CD14-positive monocyte (primary cell): ENCODE data around the gene GARIN3. TPM values are rescaled to one million over a fixed set of nuclear protein-coding genes. Genes with fewer than 3 reads are reported as not detected.

Source experiments
- DNase-seq, 3 donors: peaks; one replicate each; pipeline ENCODE4 v3.0.0-alpha.2; 2011 to 2022
- H2AFZ ChIP-seq: 2 replicates; pipeline ENCODE4 v1.6.0; 2012; ENCODE audit warnings: mild to moderate bottlenecking, low read depth, low read length, inconsistent platforms; ENCODE audit not compliant: insufficient read depth, poor library complexity, severe bottlenecking
- H3K27ac ChIP-seq, 2 donors: 1 replicate in 1 of 2; 2 replicates in 1 of 2; pipeline ENCODE4 v1.5.1; 2012 to 2013; ENCODE audit warnings: low read length in 2 of 2, control low read depth in 1 of 2, inconsistent platforms in 1 of 2, low read depth in 1 of 2, mild to moderate bottlenecking in 1 of 2
- H3K27me3 ChIP-seq, 2 donors: one replicate each; pipeline versions ENCODE4 v1.6.0 to v1.6.1; 2011 to 2013; ENCODE audit warnings: low read length in 2 of 2; ENCODE audit not compliant: control insufficient read depth in 2 of 2, insufficient read depth in 2 of 2
- H3K36me3 ChIP-seq, 2 donors: replicated peaks in 1 of 2; 1 replicate in 1 of 2; 2 replicates in 1 of 2; pipeline versions ENCODE4 v1.5.1 to v1.6.1; 2012 to 2013; ENCODE audit warnings: low read length in 2 of 2, control low read depth in 1 of 2, inconsistent platforms in 1 of 2, mild to moderate bottlenecking in 1 of 2; ENCODE audit not compliant: insufficient read depth in 2 of 2, control insufficient read depth in 1 of 2
- H3K4me1 ChIP-seq, 2 donors: 1 replicate in 1 of 2; 2 replicates in 1 of 2; pipeline versions ENCODE4 v1.5.1 to v1.6.1; 2012 to 2013; ENCODE audit warnings: low read length in 2 of 2, control low read depth in 1 of 2, inconsistent platforms in 1 of 2, mild to moderate bottlenecking in 1 of 2, moderate library complexity in 1 of 2; ENCODE audit not compliant: insufficient read depth in 2 of 2, control insufficient read depth in 1 of 2
- H3K4me2 ChIP-seq: replicated peaks from 2 replicates; pipeline ENCODE3; 2012; ENCODE audit warnings: low read length, moderate library complexity, mild to moderate bottlenecking; ENCODE audit not compliant: poor library complexity, severe bottlenecking; ENCODE audit errors: extremely low read depth
- H3K4me3 ChIP-seq, 3 experiments: fragments of 200-600 bp in 1 of 3; sonication (generic) in 1 of 3; replicated peaks in 1 of 3; 1 replicate in 2 of 3; 2 replicates in 1 of 3; pipeline ENCODE4 v1.5.1; 2011 to 2013; ENCODE audit warnings: low read length in 3 of 3, mild to moderate bottlenecking in 3 of 3, control low read depth in 2 of 3, low read depth in 2 of 3, inconsistent platforms in 1 of 3, moderate library complexity in 1 of 3
- H3K79me2 ChIP-seq: 2 replicates; pipeline ENCODE4 v1.6.0; 2012; ENCODE audit warnings: mild to moderate bottlenecking, control low read depth, inconsistent platforms, low read length, moderate library complexity; ENCODE audit not compliant: insufficient read depth
- H3K9ac ChIP-seq: 2 replicates; pipeline ENCODE4 v1.6.0; 2017; ENCODE audit warnings: low read length, mild to moderate bottlenecking; ENCODE audit not compliant: insufficient read depth, poor library complexity, severe bottlenecking
- H3K9me3 ChIP-seq, 2 donors: replicated peaks in 1 of 2; 1 replicate in 1 of 2; 2 replicates in 1 of 2; pipeline versions ENCODE4 v1.5.1 to v1.6.1; 2012 to 2013; ENCODE audit warnings: low read length in 2 of 2, control low read depth in 1 of 2; ENCODE audit not compliant: control insufficient read depth in 1 of 2, insufficient read depth in 1 of 2
- H4K20me1 ChIP-seq: 2 replicates; pipeline ENCODE4 v1.6.0; 2012; ENCODE audit warnings: mild to moderate bottlenecking, low read length, control low read depth, moderate library complexity; ENCODE audit not compliant: insufficient read depth
- H3K27ac Mint-ChIP-seq, 7 donors: one replicate each; pipeline ENCODE4 v1.8.0; 2020; ENCODE audit warnings: mild to moderate bottlenecking in 7 of 7, mixed read lengths in 7 of 7, moderate library complexity in 6 of 7, inconsistent platforms in 2 of 7
- H3K27me3 Mint-ChIP-seq, 3 donors: one replicate each; pipeline ENCODE4 v1.8.0; 2021 to 2022; ENCODE audit warnings: low read depth in 3 of 3, mild to moderate bottlenecking in 3 of 3, mixed read lengths in 3 of 3, moderate library complexity in 3 of 3, inconsistent platforms in 1 of 3
- H3K36me3 Mint-ChIP-seq, 2 donors: one replicate each; pipeline ENCODE4 v1.8.0; 2020; ENCODE audit warnings: mixed read lengths in 2 of 2, inconsistent platforms in 1 of 2, mild to moderate bottlenecking in 1 of 2
- H3K4me1 Mint-ChIP-seq: one replicate; pipeline ENCODE4 v1.8.0; 2020; ENCODE audit warnings: mild to moderate bottlenecking, mixed read lengths
- H3K4me3 Mint-ChIP-seq, 2 donors: one replicate each; pipeline ENCODE4 v1.8.0; 2020; ENCODE audit warnings: mild to moderate bottlenecking in 2 of 2, mixed read lengths in 2 of 2, moderate library complexity in 1 of 2
- H3K9me3 Mint-ChIP-seq, 7 donors: one replicate each; pipeline ENCODE4 v1.8.0; 2020 to 2022; ENCODE audit warnings: mixed read lengths in 7 of 7, mild to moderate bottlenecking in 6 of 7, moderate library complexity in 6 of 7, inconsistent platforms in 2 of 7
- CTCF ChIP-seq: fragments of 200-600 bp; IDR thresholded peaks from one replicate; pipeline ENCODE4 v1.8.0; 2022; ENCODE audit warnings: antibody characterized with exemption, mild to moderate bottlenecking
- WGBS: methylation state at CpG from one replicate; pipeline ENCODE4 v1.1.5; 2013; ENCODE audit warnings: missing lambda C conversion rate; ENCODE audit not compliant: insufficient coverage; 5-methylcytosine and 5-hydroxymethylcytosine counted together
- intact Hi-C, 2 donors: fragments of 100-400 bp; cut with micrococcal nuclease; formaldehyde crosslinking; loops; one replicate each; pipeline versions ENCODE4 v1.15.0 to v1.15.1; 2023
- polyA plus RNA-seq, 3 donors: library from polyadenylated mRNA; depleted of rRNA in 1 of 3; unstranded in 2 of 3; stranded (reverse) in 1 of 3; fragments of 300-500 nt in 2 of 3; fragments of >200 nt in 1 of 3; fragmentation: Illumina TruSeq in 2 of 3; gene quantifications; 1 replicate in 2 of 3; 2 replicates in 1 of 3; pipeline ENCODE4 v1.2.3, GENCODE V29; 2012 to 2021

Gene GARIN3
- polyA plus RNA-seq, 3 donors = not detected

GRCh38 chr5:157177953-157178352 lies 11.9 kb upstream of the GARIN3 start:
- H2AFZ ChIP-seq = no peak overlapping the region
- H3K9me3 Mint-ChIP-seq = peaks cover 0 to 5% (median 0%) of the 10 kb centered on the region in 7 donors
- H3K9ac ChIP-seq = no peak overlapping the region
- peaks cover 3 to 6% (median 4%) of the 10 kb centered on the region in 3 donors for H3K27me3 Mint-ChIP-seq
- no peak overlapping the region for H3K27ac Mint-ChIP-seq
- no peak overlapping the region for H3K4me2 ChIP-seq
- H3K4me1 Mint-ChIP-seq = no peaks in the 10 kb centered on the region
- no peaks in the 10 kb centered on the region for H3K79me2 ChIP-seq
- WGBS = 50% methylated on average over 2 of the region's 6 CpGs
- no peak overlapping the region for H3K4me3 Mint-ChIP-seq
- H3K4me1 ChIP-seq = no peaks in the 10 kb centered on the region
- no peak overlapping the region for H3K4me3 ChIP-seq
- TF ChIP-seq CTCF = no peak
- no peaks in the 10 kb centered on the region for H3K9me3 ChIP-seq
- DNase-seq = no peak
- H3K27ac ChIP-seq = no peak overlapping the region
- H3K27me3 ChIP-seq = peaks cover 0 to 3% of the 10 kb centered on the region in 2 donors
- intact Hi-C loops = no loop called here
- no peaks in the 10 kb centered on the region for H3K36me3 Mint-ChIP-seq
- H3K36me3 ChIP-seq = no peaks in the 10 kb centered on the region
- no peaks in the 10 kb centered on the region for H4K20me1 ChIP-seq

GRCh38 chr5:157175071-157175612 lies 9.1 kb upstream of the GARIN3 start:
- H3K4me3 Mint-ChIP-seq = no peak overlapping the region
- H3K4me3 ChIP-seq = no peak overlapping the region
- H3K36me3 Mint-ChIP-seq = no peaks in the 10 kb centered on the region
- H3K27me3 ChIP-seq = peaks cover 0 to 3% of the 10 kb centered on the region in 2 donors
- intact Hi-C loops = no loop called here
- H3K9ac ChIP-seq = no peak overlapping the region
- H3K27ac ChIP-seq = no peak overlapping the region
- H3K4me1 ChIP-seq = no peaks in the 10 kb centered on the region
- no peak for TF ChIP-seq CTCF
- no peak overlapping the region for H3K4me2 ChIP-seq
- no peaks in the 10 kb centered on the region for H3K4me1 Mint-ChIP-seq
- no peaks in the 10 kb centered on the region for H3K36me3 ChIP-seq
- peaks cover 0 to 3% of the 10 kb centered on the region in 2 donors for H3K9me3 ChIP-seq
- H3K27me3 Mint-ChIP-seq = peaks cover 1 to 10% (median 2%) of the 10 kb centered on the region in 3 donors
- no peaks in the 10 kb centered on the region for H4K20me1 ChIP-seq
- no peak for DNase-seq
- no peaks in the 10 kb centered on the region for H3K79me2 ChIP-seq
- H3K27ac Mint-ChIP-seq = no peak overlapping the region
- peaks cover 2 to 12% (median 5%) of the 10 kb centered on the region in 7 donors for H3K9me3 Mint-ChIP-seq
- no peak overlapping the region for H2AFZ ChIP-seq
- whole genome bisulfite sequencing = 100% methylated on average over 1 of the region's 8 CpGs
